Esophagus squamous epithelium (tissue), 4 donors: ENCODE data around the gene RREB1.

ENCODE experiments used
- CTCF ChIP-seq, 6 experiments: fragments of 450-650 bp in 4 of 6; fragments of 200-600 bp in 2 of 6; sonication (generic) in 2 of 6; IDR thresholded peaks; one replicate each; pipeline ENCODE4 v1.5.1; 2016 to 2019; ENCODE audit warnings: antibody characterized with exemption in 6 of 6, mild to moderate bottlenecking in 4 of 6, moderate library complexity in 4 of 6
- POLR2A ChIP-seq, 4 donors: fragments of 450-650 bp; IDR thresholded peaks; one replicate each; pipeline ENCODE4 v1.6.1; 2017; ENCODE audit warnings: antibody characterized with exemption in 4 of 4, mild to moderate bottlenecking in 4 of 4, moderate library complexity in 3 of 4

- no peak for TF ChIP-seq CTCF (IDR thresholded peaks at IDR 0.05)
- no peak for TF ChIP-seq POLR2A (IDR thresholded peaks at IDR 0.05)
These were observed 149.0 kb downstream of the RREB1 start for GRCh38 chr6:7256785-7257184.
